GM13977 (cell line): ENCODE results near the gene AFP.

Experiments used
- DNase-seq: peaks from one replicate; pipeline ENCODE4 v3.0.0; 2012; ENCODE audit warnings: low spot score
- in situ Hi-C: fragments of 300-500 bp; cut with MboI; formaldehyde crosslinking; loops from one replicate; pipeline ENCODE4 v1.12.0; 2022; ENCODE audit warnings: low sequenced_read_pairs, low pct_unique_long_range_greater_than_20kb, mixed read lengths, inconsistent platforms; ENCODE audit not compliant: unreplicated experiment
- TF ChIP-seq, protein P1 (sequence below): IDR thresholded peaks from 2 replicates; pipeline ENCODE4 v1.5.1; 2012; ENCODE audit warnings: mild to moderate bottlenecking, control low read depth; ENCODE audit not compliant: insufficient read depth; ENCODE audit errors: extremely low read depth, missing control alignments

The AFP gene

DNA sequence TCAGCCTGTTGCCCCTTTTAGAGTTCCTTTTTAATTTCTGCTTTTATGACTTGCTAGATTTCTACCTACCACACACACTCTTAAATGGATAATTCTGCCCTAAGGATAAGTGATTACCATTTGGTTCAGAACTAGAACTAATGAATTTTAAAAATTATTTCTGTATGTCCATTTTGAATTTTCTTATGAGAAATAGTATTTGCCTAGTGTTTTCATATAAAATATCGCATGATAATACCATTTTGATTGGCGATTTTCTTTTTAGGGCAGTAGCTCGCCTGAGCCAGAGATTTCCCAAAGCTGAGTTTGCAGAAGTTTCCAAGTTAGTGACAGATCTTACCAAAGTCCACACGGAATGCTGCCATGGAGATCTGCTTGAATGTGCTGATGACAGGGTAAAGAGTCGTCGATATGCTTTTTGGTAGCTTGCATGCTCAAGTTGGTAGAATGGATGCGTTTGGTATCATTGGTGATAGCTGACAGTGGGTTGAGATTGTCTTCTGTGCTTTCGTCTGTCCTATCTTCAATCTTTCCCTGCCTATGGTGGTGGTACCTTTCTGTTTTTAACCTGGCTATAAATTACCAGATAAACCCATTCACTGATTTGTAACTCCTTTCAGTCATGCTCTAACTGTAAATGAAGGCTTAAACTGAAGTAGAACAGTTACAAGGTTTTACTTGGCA, 24.1 kb upstream of the AFP start:
- in situ Hi-C loops: no loop called here
- TF ChIP-seq, protein P1, sequence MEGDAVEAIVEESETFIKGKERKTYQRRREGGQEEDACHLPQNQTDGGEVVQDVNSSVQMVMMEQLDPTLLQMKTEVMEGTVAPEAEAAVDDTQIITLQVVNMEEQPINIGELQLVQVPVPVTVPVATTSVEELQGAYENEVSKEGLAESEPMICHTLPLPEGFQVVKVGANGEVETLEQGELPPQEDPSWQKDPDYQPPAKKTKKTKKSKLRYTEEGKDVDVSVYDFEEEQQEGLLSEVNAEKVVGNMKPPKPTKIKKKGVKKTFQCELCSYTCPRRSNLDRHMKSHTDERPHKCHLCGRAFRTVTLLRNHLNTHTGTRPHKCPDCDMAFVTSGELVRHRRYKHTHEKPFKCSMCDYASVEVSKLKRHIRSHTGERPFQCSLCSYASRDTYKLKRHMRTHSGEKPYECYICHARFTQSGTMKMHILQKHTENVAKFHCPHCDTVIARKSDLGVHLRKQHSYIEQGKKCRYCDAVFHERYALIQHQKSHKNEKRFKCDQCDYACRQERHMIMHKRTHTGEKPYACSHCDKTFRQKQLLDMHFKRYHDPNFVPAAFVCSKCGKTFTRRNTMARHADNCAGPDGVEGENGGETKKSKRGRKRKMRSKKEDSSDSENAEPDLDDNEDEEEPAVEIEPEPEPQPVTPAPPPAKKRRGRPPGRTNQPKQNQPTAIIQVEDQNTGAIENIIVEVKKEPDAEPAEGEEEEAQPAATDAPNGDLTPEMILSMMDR: no peak

DNA sequence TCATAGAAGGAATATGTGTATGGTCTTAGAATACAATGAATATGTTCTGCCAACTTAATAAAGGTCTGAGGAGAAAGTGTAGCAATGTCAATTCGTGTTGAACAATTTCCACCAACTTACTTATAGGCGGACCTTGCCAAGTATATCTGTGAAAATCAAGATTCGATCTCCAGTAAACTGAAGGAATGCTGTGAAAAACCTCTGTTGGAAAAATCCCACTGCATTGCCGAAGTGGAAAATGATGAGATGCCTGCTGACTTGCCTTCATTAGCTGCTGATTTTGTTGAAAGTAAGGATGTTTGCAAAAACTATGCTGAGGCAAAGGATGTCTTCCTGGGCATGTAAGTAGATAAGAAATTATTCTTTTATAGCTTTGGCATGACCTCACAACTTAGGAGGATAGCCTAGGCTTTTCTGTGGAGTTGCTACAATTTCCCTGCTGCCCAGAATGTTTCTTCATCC, 22.7 kb upstream of the AFP start:
- no peak for DNase-seq
- in situ Hi-C loops: no loop called here
- TF ChIP-seq, protein P1: no peak

More for the DNA sequence above, 24.1 kb upstream of the AFP start:
- DNase-seq: no peak

DNA sequence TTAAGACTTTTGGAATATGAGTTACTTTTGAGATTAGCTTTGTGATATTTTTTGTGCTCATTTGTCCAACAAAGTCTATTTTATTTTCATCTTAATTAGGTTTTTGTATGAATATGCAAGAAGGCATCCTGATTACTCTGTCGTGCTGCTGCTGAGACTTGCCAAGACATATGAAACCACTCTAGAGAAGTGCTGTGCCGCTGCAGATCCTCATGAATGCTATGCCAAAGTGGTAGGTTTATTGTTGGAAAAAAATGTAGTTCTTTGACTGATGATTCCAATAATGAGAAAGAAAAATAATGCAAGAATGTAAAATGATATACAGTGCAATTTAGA, 21.1 kb upstream of the AFP start:
- DNase-seq: no peak
- TF ChIP-seq, protein P1: no peak
- in situ Hi-C loops: no loop called here

DNA sequence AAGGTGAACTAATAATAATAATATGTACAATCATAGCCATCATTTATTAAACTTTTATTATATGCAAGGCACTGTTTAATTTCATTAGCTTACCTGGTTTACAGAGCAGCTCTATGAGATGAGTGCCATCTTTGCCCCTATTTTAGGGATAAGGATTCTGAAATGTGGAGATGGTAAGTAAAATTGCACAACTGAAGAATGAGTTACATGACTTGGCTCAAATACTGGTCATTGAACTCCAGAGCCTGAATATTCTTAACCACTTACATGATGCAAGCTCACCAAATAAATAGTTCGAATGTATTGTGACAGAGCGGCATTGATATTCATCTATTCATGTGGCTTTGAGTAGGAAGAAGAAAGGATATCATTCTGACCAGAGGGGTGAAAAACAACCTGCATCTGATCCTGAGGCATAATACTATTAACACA, 20.2 kb upstream of the AFP start:
- no peak for DNase-seq
- TF ChIP-seq, protein P1: no peak
- in situ Hi-C loops: no loop called here

DNA sequence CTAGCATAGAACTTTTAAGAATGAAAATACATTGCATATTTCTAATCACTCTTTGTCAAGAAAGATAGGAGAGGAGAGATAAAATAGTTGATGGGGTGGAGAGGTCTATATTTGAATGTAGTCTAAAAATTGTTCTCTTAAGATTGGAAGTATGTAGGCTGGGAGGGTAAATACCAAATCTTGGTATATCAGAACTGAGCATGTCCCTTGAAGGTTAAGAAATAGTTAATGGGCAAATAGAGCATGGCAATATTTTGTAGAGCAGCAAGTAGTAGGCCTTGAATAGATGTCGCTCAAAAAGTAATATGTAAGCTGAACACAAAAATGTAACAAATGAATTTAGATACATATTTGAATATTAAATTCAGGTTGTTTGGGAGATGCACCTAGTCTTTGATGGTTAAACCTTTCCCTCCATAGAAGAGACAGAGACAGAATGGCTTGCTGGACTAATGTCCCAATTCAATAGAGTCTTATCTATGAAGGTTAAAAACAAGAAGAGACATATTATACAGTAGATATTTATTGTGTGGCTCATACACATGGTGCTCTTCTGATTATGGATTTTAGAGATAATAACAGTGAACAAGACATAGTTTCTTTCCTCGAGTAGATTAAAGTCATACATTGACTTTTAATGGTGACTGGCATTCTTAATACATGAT, 19.5 kb upstream of the AFP start:
- no peak for DNase-seq
- TF ChIP-seq, protein P1: no peak
- in situ Hi-C loops: no loop called here

DNA sequence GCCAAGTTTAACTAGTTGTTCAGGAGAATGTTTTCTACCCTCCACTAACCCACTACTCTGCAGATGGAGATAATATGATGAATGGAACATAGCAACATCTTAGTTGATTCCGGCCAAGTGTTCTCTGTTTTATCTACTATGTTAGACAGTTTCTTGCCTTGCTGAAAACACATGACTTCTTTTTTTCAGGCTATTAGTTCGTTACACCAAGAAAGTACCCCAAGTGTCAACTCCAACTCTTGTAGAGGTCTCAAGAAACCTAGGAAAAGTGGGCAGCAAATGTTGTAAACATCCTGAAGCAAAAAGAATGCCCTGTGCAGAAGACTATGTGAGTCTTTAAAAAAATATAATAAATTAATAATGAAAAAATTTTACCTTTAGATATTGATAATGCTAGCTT, 18.7 kb upstream of the AFP start:
- in situ Hi-C loops: no loop called here
- TF ChIP-seq, protein P1: no peak
- DNase-seq: no peak
